Fibroblast of lung (primary cell): ENCODE data around the gene TEX12. TPM values are rescaled to one million over a fixed set of nuclear protein-coding genes. Genes with fewer than 3 reads are reported as not detected.

Experiments used
- DNase-seq, 2 donors: peaks; one replicate each; pipeline versions ENCODE4 v3.0.0 to v3.0.0-alpha.2; 2010; ENCODE audit warnings: low read depth in 2 of 2
- H2AFZ ChIP-seq: 2 replicates; pipeline ENCODE4 v1.5.1; 2012; ENCODE audit warnings: low read length, control low read depth, inconsistent platforms
- H3K27ac ChIP-seq: 2 replicates; pipeline ENCODE4 v1.5.1; 2011; ENCODE audit warnings: low read length, control low read depth; ENCODE audit not compliant: insufficient read depth
- H3K27me3 ChIP-seq: 2 replicates; pipeline ENCODE4 v1.5.1; 2011; ENCODE audit warnings: mild to moderate bottlenecking, low read length; ENCODE audit not compliant: control insufficient read depth, insufficient read depth
- H3K36me3 ChIP-seq: 2 replicates; pipeline ENCODE4 v1.5.1; 2011; ENCODE audit warnings: low read length; ENCODE audit not compliant: control insufficient read depth, insufficient read depth
- H3K4me1 ChIP-seq: 2 replicates; pipeline ENCODE4 v1.5.1; 2011; ENCODE audit warnings: low read length; ENCODE audit not compliant: control insufficient read depth, insufficient read depth; ENCODE audit errors: extremely low read depth
- H3K4me2 ChIP-seq: 2 replicates; pipeline ENCODE4 v1.5.1; 2011; ENCODE audit warnings: low read length, control low read depth; ENCODE audit not compliant: insufficient read depth; ENCODE audit errors: extremely low read depth
- H3K4me3 ChIP-seq, 4 experiments: fragments of 200-600 bp in 1 of 4; sonication (generic) in 1 of 4; replicated peaks in 1 of 4; 2 replicates each; pipeline ENCODE4 v1.5.1; 2011 to 2016; ENCODE audit warnings: low read length in 4 of 4, low read depth in 3 of 4, mild to moderate bottlenecking in 3 of 4, control low read depth in 2 of 4, inconsistent platforms in 1 of 4, mixed read lengths in 1 of 4; ENCODE audit not compliant: insufficient read depth in 1 of 4; ENCODE audit errors: control extremely low read depth in 1 of 4
- H3K79me2 ChIP-seq: 2 replicates; pipeline ENCODE4 v1.5.1; 2012; ENCODE audit warnings: mild to moderate bottlenecking, low read length, inconsistent platforms; ENCODE audit not compliant: control insufficient read depth, insufficient read depth
- H3K9ac ChIP-seq: 2 replicates; pipeline ENCODE4 v1.5.1; 2011; ENCODE audit warnings: mild to moderate bottlenecking, low read length, control low read depth; ENCODE audit not compliant: insufficient read depth
- H3K9me3 ChIP-seq: 2 replicates; pipeline ENCODE4 v1.5.1; 2012; ENCODE audit warnings: low read depth, low read length; ENCODE audit not compliant: control insufficient read depth, insufficient read depth
- H4K20me1 ChIP-seq: 2 replicates; pipeline ENCODE4 v1.5.1; 2011; ENCODE audit warnings: low read length; ENCODE audit not compliant: control insufficient read depth, insufficient read depth; ENCODE audit errors: extremely low read depth
- CTCF ChIP-seq, 2 donors: IDR thresholded peaks in 1 of 2; conservative IDR thresholded peaks in 1 of 2; 1 replicate in 1 of 2; 2 replicates in 1 of 2; pipeline ENCODE4 v1.5.1; 2011 to 2012; ENCODE audit warnings: low read length in 2 of 2, control low read depth in 1 of 2, inconsistent platforms in 1 of 2, low read depth in 1 of 2, mild to moderate bottlenecking in 1 of 2
- EZH2 ChIP-seq: IDR thresholded peaks from 2 replicates; pipeline ENCODE4 v1.5.1; 2012; ENCODE audit warnings: low read length, control low read depth, mild to moderate bottlenecking; ENCODE audit errors: missing control alignments
- polyA plus RNA-seq, 2 donors: library from polyadenylated mRNA; depleted of rRNA in 1 of 2; stranded (reverse) in 1 of 2; unstranded in 1 of 2; fragments of >200 nt; gene quantifications; 2 replicates each; pipeline ENCODE4 v1.2.1, GENCODE V29; 2011 to 2012; ENCODE audit warnings: missing spikeins in 1 of 2
- total RNA-seq: library from RNA; depleted of rRNA; stranded (reverse); fragments of >200 nt; gene quantifications from 2 replicates; pipeline ENCODE4 v1.2.1, GENCODE V29; 2014

The TEX12 gene
- total and polyA plus RNA-seq, 2 donors (not counting 1 experiment from before 2014, with no cell fraction given) = 0.09 to 0.17 TPM

- H3K79me2 ChIP-seq = peaks cover 1% of the 10 kb centered on the region
- H3K9ac ChIP-seq = no peak overlapping the region
- H3K4me1 ChIP-seq = peaks cover 4% of the 10 kb centered on the region
- H3K27ac ChIP-seq = no peak overlapping the region
- H2AFZ ChIP-seq = no peak overlapping the region
- TF ChIP-seq EZH2 (no peak), CTCF (conservative IDR thresholded peaks at IDR 0.05 in 1 of 2, IDR thresholded peaks at IDR 0.05 in 1 of 2; ENCODE audit: low read depth in 1 of 2, low read length in 2 of 2) (no peak)
- no peaks in the 10 kb centered on the region for H3K9me3 ChIP-seq
- no peak overlapping the region for H3K4me2 ChIP-seq
- H3K4me3 ChIP-seq = no peak overlapping the region
- H3K36me3 ChIP-seq = no peaks in the 10 kb centered on the region
- no peaks in the 10 kb centered on the region for H4K20me1 ChIP-seq
- H3K27me3 ChIP-seq = no peaks in the 10 kb centered on the region
- no peak for DNase-seq
Observed at GRCh38 chr11:112221274-112221835, 54.2 kb downstream of the TEX12 start.

Other genes starting within 250 kb of the TEX12 start
- 0.51 and 0.99 TPM in 2 replicates for gene C11orf52, start 248.5 kb upstream of the TEX12 start, total RNA-seq
- 0.32 and 1.3 TPM in 2 replicates for gene C11orf52, start 248.5 kb upstream of the TEX12 start, polyA plus RNA-seq
- gene DIXDC1, start 230.0 kb upstream of the TEX12 start, total RNA-seq = 18.2 and 19.8 TPM in 2 replicates
- gene DIXDC1, start 230.0 kb upstream of the TEX12 start, polyA plus RNA-seq = 8.4 and 14.3 TPM in 2 replicates
- 26.2 and 33.9 TPM in 2 replicates for gene DLAT, start 142.0 kb upstream of the TEX12 start, total RNA-seq
- 37.8 and 48.8 TPM in 2 replicates for gene DLAT, start 142.0 kb upstream of the TEX12 start, polyA plus RNA-seq
- 1.5 TPM in 2 replicates for gene PIH1D2, start 93.4 kb upstream of the TEX12 start, total RNA-seq
- gene PIH1D2, start 93.4 kb upstream of the TEX12 start, polyA plus RNA-seq = 1.7 and 1.9 TPM in 2 replicates
- gene NKAPD1, start 93.1 kb upstream of the TEX12 start, total RNA-seq = 25.8 and 26.2 TPM in 2 replicates
- gene NKAPD1, start 93.1 kb upstream of the TEX12 start, polyA plus RNA-seq = 24.1 and 27.5 TPM in 2 replicates
- 46.7 and 55.3 TPM in 2 replicates for gene TIMM8B, start 80.6 kb upstream of the TEX12 start, total RNA-seq
- gene TIMM8B, start 80.6 kb upstream of the TEX12 start, polyA plus RNA-seq = 61.7 and 75.3 TPM in 2 replicates
- 186 and 203 TPM in 2 replicates for gene SDHD, start 80.5 kb upstream of the TEX12 start, total RNA-seq
- gene SDHD, start 80.5 kb upstream of the TEX12 start, polyA plus RNA-seq = 148 and 176 TPM in 2 replicates
- gene IL18, start 3.3 kb upstream of the TEX12 start, total RNA-seq = 0.17 and 0.26 TPM in 2 replicates
- 0.23 and 0.77 TPM in 2 replicates for gene IL18, start 3.3 kb upstream of the TEX12 start, polyA plus RNA-seq
- gene BCO2, start 8.1 kb downstream of the TEX12 start, total RNA-seq = 1.0 and 2.1 TPM in 2 replicates
- 0.36 and 0.42 TPM in 2 replicates for gene BCO2, start 8.1 kb downstream of the TEX12 start, polyA plus RNA-seq
- 47.5 and 69.0 TPM in 2 replicates for gene PTS, start 59.1 kb downstream of the TEX12 start, total RNA-seq
- gene PTS, start 59.1 kb downstream of the TEX12 start, polyA plus RNA-seq = 47.4 and 51.6 TPM in 2 replicates
- gene PLET1, start 93.5 kb downstream of the TEX12 start, total RNA-seq = not detected in 2 replicates
- gene PLET1, start 93.5 kb downstream of the TEX12 start, polyA plus RNA-seq = not detected in 2 replicates